Neural cell (in vitro differentiated cells): Measurements from ENCODE around the gene RAPGEF3.

Source experiments
- CTCF ChIP-seq: fragments of 450-650 bp; IDR thresholded peaks from 2 replicates; pipeline ENCODE4 v1.5.1; 2014; ENCODE audit warnings: antibody characterized with exemption, mild to moderate bottlenecking, moderate library complexity; ENCODE audit not compliant: poor library complexity, severe bottlenecking
- EP300 ChIP-seq: fragments of 450-650 bp; conservative IDR thresholded peaks from 2 replicates; pipeline ENCODE4 v1.6.1; 2014; ENCODE audit warnings: antibody characterized with exemption, mild to moderate bottlenecking, moderate library complexity; ENCODE audit not compliant: poor library complexity, severe bottlenecking
- EZH2 ChIP-seq: fragments of 200-600, 300-800 bp; shearing (Covaris generic), sonication (generic); IDR thresholded peaks from 2 replicates; pipeline ENCODE4 v1.6.1; 2014; ENCODE audit warnings: antibody characterized with exemption, low read length, borderline replicate concordance, mild to moderate bottlenecking; ENCODE audit not compliant: insufficient read depth, poor library complexity, severe bottlenecking
- MXI1 ChIP-seq: fragments of 450-650 bp; conservative IDR thresholded peaks from 2 replicates; pipeline ENCODE4 v1.6.1; 2014; ENCODE audit warnings: antibody characterized with exemption, mild to moderate bottlenecking; ENCODE audit not compliant: poor library complexity, severe bottlenecking
- POLR2AphosphoS5 ChIP-seq: IDR thresholded peaks from 2 replicates; pipeline ENCODE4 v1.6.1; 2012
- RAD21 ChIP-seq: fragments of 450-650 bp; conservative IDR thresholded peaks from 2 replicates; pipeline ENCODE4 v1.6.1; 2014; ENCODE audit warnings: antibody characterized with exemption, mild to moderate bottlenecking, moderate library complexity
- REST ChIP-seq: IDR thresholded peaks from 2 replicates; pipeline ENCODE4 v1.6.1; 2012; ENCODE audit warnings: borderline replicate concordance
- SMC3 ChIP-seq: fragments of 450-650 bp; conservative IDR thresholded peaks from 2 replicates; pipeline ENCODE4 v1.6.1; 2014; ENCODE audit warnings: antibody characterized with exemption, mild to moderate bottlenecking, moderate library complexity; ENCODE audit not compliant: poor library complexity
- TAF1 ChIP-seq: IDR thresholded peaks from 2 replicates; pipeline ENCODE4 v1.6.1; 2012; ENCODE audit warnings: low read depth

GRCh38 chr12:47698631-47699030 is 60.0 kb downstream of the RAPGEF3 start:
- TF ChIP-seq CTCF (no peak), EP300 (no peak), MXI1 (no peak), EZH2 (no peak), REST (no peak), POLR2AphosphoS5 (no peak), TAF1 (no peak), RAD21 (no peak), SMC3 (no peak)
